IMR-90 (cell line): ENCODE measurements around the gene PI4KA. TPM values are rescaled to one million over a fixed set of nuclear protein-coding genes. Genes with fewer than 3 reads are reported as not detected.

Experiments used
- ATAC-seq: fragments of 200-7000 bp; cut with Tn5 transposase; 2 replicates; pipeline ENCODE4 v1.9.1; 2020; ENCODE audit warnings: low read depth, mild to moderate bottlenecking, moderate library complexity
- BruUV-seq: library from RNA; stranded (reverse); fragments of 400-500 nt; replicated peaks from 2 replicates; lab custom pipeline; 2021; lab: Mats Ljungman, UMichigan
- CTCF ChIA-PET: fragments of 300-600 bp; formaldehyde crosslinking; extraction: SDS; loops from one replicate; lab custom pipeline; 2021; ENCODE audit warnings: antibody characterized with exemption; lab: Yijun Ruan, JAX
- POLR2A ChIA-PET: fragments of 300-600 bp; sonication (Branson Sonifier 250); formaldehyde crosslinking; loops from one replicate; lab custom pipeline; 2022; ENCODE audit warnings: antibody characterized with exemption; ENCODE audit not compliant: unreplicated experiment; lab: Charles Lee
- DNase-seq: peaks from one replicate; pipeline ENCODE4 v3.0.0; 2013
- H2AFZ ChIP-seq: replicated peaks from 2 replicates; pipeline ENCODE3; 2013; ENCODE audit warnings: low read length, mild to moderate bottlenecking; ENCODE audit not compliant: poor library complexity
- H2AK5ac ChIP-seq: 2 replicates; pipeline ENCODE4 v1.6.1; 2013; ENCODE audit warnings: low read depth, low read length, inconsistent platforms
- H2AK9ac ChIP-seq: replicated peaks from 2 replicates; pipeline ENCODE3; 2013; ENCODE audit warnings: mild to moderate bottlenecking, low read depth, low read length, moderate library complexity; ENCODE audit not compliant: poor library complexity
- H2BK120ac ChIP-seq: 2 replicates; pipeline ENCODE4 v1.6.1; 2013; ENCODE audit warnings: low read depth, low read length, inconsistent platforms
- H2BK15ac ChIP-seq: 3 replicates; pipeline ENCODE4 v1.6.1; 2013; ENCODE audit warnings: low read depth, low read length, inconsistent platforms
- H2BK20ac ChIP-seq: 2 replicates; pipeline ENCODE4 v1.6.1; 2013; ENCODE audit warnings: low read depth, mild to moderate bottlenecking, inconsistent platforms, low read length, moderate library complexity
- H2BK5ac ChIP-seq: 2 replicates; pipeline ENCODE4 v1.6.1; 2013; ENCODE audit warnings: mild to moderate bottlenecking, low read depth, low read length, inconsistent platforms; ENCODE audit not compliant: poor library complexity, severe bottlenecking
- H3K14ac ChIP-seq: replicated peaks from 2 replicates; pipeline ENCODE4 v1.6.1; 2013; ENCODE audit warnings: low read depth, low read length, inconsistent platforms
- H3K18ac ChIP-seq: 2 replicates; pipeline ENCODE4 v1.6.1; 2013; ENCODE audit warnings: low read depth, low read length, control low read depth
- H3K23ac ChIP-seq: 2 replicates; pipeline ENCODE4 v1.6.1; 2013; ENCODE audit warnings: low read depth, low read length, inconsistent platforms
- H3K27ac ChIP-seq: 2 replicates; pipeline ENCODE4 v1.5.1; 2013; ENCODE audit warnings: mild to moderate bottlenecking, control low read depth, low read length; ENCODE audit not compliant: insufficient read depth
- H3K27me3 ChIP-seq: 2 replicates; pipeline ENCODE4 v1.6.1; 2013; ENCODE audit warnings: low read length; ENCODE audit not compliant: control insufficient read depth, insufficient read depth
- H3K36me3 ChIP-seq: 2 replicates; pipeline ENCODE4 v1.6.1; 2013; ENCODE audit warnings: low read length, mixed read lengths; ENCODE audit not compliant: control insufficient read depth, insufficient read depth
- H3K4ac ChIP-seq: 2 replicates; pipeline ENCODE4 v1.6.1; 2013; ENCODE audit warnings: low read depth, low read length, inconsistent platforms
- H3K4me1 ChIP-seq: 2 replicates; pipeline ENCODE4 v1.6.1; 2013; ENCODE audit warnings: low read length, mixed read lengths; ENCODE audit not compliant: control insufficient read depth, insufficient read depth
- H3K4me2 ChIP-seq: 2 replicates; pipeline ENCODE4 v1.6.1; 2013; ENCODE audit warnings: low read depth, mild to moderate bottlenecking, control low read depth, low read length, moderate library complexity
- H3K4me3 ChIP-seq: 2 replicates; pipeline ENCODE4 v1.5.1; 2013; ENCODE audit warnings: low read depth, mild to moderate bottlenecking, control low read depth, low read length, moderate library complexity; ENCODE audit not compliant: insufficient read depth
- H3K56ac ChIP-seq: 2 replicates; pipeline ENCODE4 v1.6.1; 2013; ENCODE audit warnings: low read length, inconsistent platforms; ENCODE audit not compliant: insufficient read depth; ENCODE audit errors: extremely low read depth
- H3K79me1 ChIP-seq, 2 experiments: 2 replicates each; pipeline ENCODE4 v1.6.1; 2013; ENCODE audit warnings: low read length in 2 of 2, inconsistent platforms in 1 of 2, low read depth in 1 of 2
- H3K9ac ChIP-seq: 2 replicates; pipeline ENCODE4 v1.6.1; 2013; ENCODE audit warnings: low read depth, low read length, control low read depth
- H3K9me1 ChIP-seq: 2 replicates; pipeline ENCODE4 v1.6.1; 2013; ENCODE audit warnings: low read length, inconsistent platforms; ENCODE audit not compliant: insufficient read depth
- H3K9me3 ChIP-seq: 2 replicates; pipeline ENCODE4 v1.6.1; 2013; ENCODE audit warnings: low read length; ENCODE audit not compliant: control insufficient read depth, insufficient read depth
- H4K20me1 ChIP-seq: 2 replicates; pipeline ENCODE4 v1.6.1; 2013; ENCODE audit warnings: low read length, inconsistent platforms; ENCODE audit not compliant: insufficient read depth
- H4K5ac ChIP-seq: 2 replicates; pipeline ENCODE4 v1.6.1; 2013; ENCODE audit warnings: mild to moderate bottlenecking, low read depth, low read length, control low read depth
- H4K8ac ChIP-seq, 2 experiments: 2 replicates each; pipeline ENCODE4 v1.6.1; 2013; ENCODE audit warnings: low read depth in 2 of 2, low read length in 2 of 2, control low read depth in 1 of 2, inconsistent platforms in 1 of 2
- H4K91ac ChIP-seq: 2 replicates; pipeline ENCODE4 v1.6.1; 2013; ENCODE audit warnings: low read depth, low read length, inconsistent platforms; ENCODE audit not compliant: insufficient read depth
- CEBPB ChIP-seq: IDR thresholded peaks from 2 replicates; pipeline ENCODE4 v1.6.1; 2012; ENCODE audit warnings: low read depth, low read length, improper control_type of control experiment
- CHD1 ChIP-seq: IDR thresholded peaks from 2 replicates; pipeline ENCODE4 v1.6.1; 2012; ENCODE audit warnings: low read depth, low read length, improper control_type of control experiment
- FOS ChIP-seq: fragments of 150-350 bp; IDR thresholded peaks from 2 replicates; pipeline ENCODE4 v1.6.1; 2016; ENCODE audit warnings: low read depth, low read length
- POLR2A ChIP-seq: IDR thresholded peaks from 2 replicates; pipeline ENCODE4 v1.6.1; 2012; ENCODE audit warnings: mild to moderate bottlenecking, low read depth, low read length
- WGBS, 2 experiments: methylation state at CpG; one replicate each; pipeline versions ENCODE4 v1.1.5 to v1.1.7; 2013; ENCODE audit warnings: missing lambda C conversion rate in 2 of 2; ENCODE audit not compliant: insufficient read length in 1 of 2; ENCODE audit errors: extremely low coverage in 2 of 2; 5-methylcytosine and 5-hydroxymethylcytosine counted together
- dilution Hi-C: fragments of 300-500 bp; cut with HindIII; formaldehyde crosslinking; loops from one replicate; pipeline ENCODE4 v1.14.3; 2018; ENCODE audit warnings: low sequenced_read_pairs; ENCODE audit not compliant: unreplicated experiment
- in situ Hi-C: fragments of 300-500 bp; cut with MboI; formaldehyde crosslinking; loops from 3 replicates; pipeline ENCODE4 v1.14.3; 2019; ENCODE audit warnings: low sequenced_read_pairs, inconsistent platforms, mixed read lengths
- intact Hi-C: fragments of 100-400 bp; cut with micrococcal nuclease; formaldehyde crosslinking; loops from 2 replicates; pipeline ENCODE4 v1.10.0; 2022
- polyA plus RNA-seq, 3 experiments: library from polyadenylated mRNA; depleted of rRNA; stranded (reverse); fragments of >200 nt; gene quantifications; 2 replicates each; pipeline ENCODE4 v1.2.3, GENCODE V29; 2012; ENCODE audit warnings: low replicate concordance in 1 of 3
- total RNA-seq: library from RNA; depleted of rRNA; stranded (reverse); fragments of >200 nt; gene quantifications from 2 replicates; pipeline ENCODE4 v1.2.3, GENCODE V29; 2012
- TF ChIP-seq, protein P1 (sequence below): conservative IDR thresholded peaks from 2 replicates; pipeline ENCODE4 v1.5.1; 2012; ENCODE audit warnings: mild to moderate bottlenecking, low read depth, low read length, improper control_type of control experiment
- TF ChIP-seq, protein P2 (sequence below): fragments of 150-350 bp; IDR thresholded peaks from 2 replicates; pipeline ENCODE4 v1.6.1; 2017; ENCODE audit warnings: mild to moderate bottlenecking, antibody characterized with exemption, low read length, low read depth
- TF ChIP-seq, protein P3 (sequence below): fragments of 150-350 bp; IDR thresholded peaks from 2 replicates; pipeline ENCODE4 v1.6.1; 2016; ENCODE audit warnings: low read depth, mild to moderate bottlenecking, low read length, moderate library complexity, borderline replicate concordance

PI4KA gene
- total and polyA plus RNA-seq, 2 of the 4 experiments (the other 2 are of a cell fraction) = 16.8 to 35.5 TPM

DNA sequence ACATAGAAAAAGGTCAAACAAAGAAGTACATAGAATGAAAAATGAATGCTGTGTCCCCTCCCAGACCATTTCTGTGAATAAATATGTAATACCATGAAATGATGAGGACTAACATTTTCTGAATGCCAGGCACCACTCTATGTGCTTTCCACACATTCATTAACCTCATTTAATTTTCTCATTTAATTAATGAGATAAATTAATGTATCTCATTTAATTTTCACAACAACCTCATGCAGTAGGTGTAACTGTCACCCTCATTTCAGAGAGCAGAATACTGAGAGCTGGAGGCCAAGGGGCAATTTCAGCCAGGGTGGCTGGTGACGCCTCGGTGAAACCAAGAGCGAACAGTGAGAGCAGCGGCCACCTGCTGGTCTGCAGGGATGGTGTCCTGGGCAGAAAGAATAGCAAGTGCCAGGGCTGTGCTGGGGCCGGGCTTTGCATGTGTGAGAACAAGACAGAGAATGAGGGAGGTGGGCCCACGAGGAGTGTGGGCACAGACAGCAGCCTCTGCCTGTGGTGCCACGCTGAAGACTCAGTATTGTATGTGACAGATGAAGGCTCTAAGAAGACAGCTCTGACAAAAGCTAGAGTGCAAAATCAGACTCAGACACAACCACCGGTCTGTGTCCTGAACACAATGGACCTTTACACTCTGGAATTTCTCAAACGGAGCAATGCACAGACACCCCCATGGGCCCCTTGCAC is 86.5 kb downstream of the PI4KA start:
- Histone ChIP-seq H2BK15ac (no peak overlapping the region), H2AK9ac (no peak overlapping the region), H2AK5ac (no peak overlapping the region), H3K4me1 (0 out of 2 replicates have a peak, but pooled peaks cover 2% of the 10 kb centered on the region), H3K4ac (no peak overlapping the region), H4K8ac (no peak overlapping the region), H2BK5ac (no peak overlapping the region), H2BK20ac (no peak overlapping the region), H4K20me1 (no peaks in the 10 kb centered on the region; the same call in 1 of the 2 replicates), H2AFZ (no peak overlapping the region), H3K23ac (no peak overlapping the region), H4K5ac (no peak overlapping the region), H3K9me1 (peaks cover 13% of the 10 kb centered on the region), H3K4me3 (no peak overlapping the region), H3K27me3 (no peaks in the 10 kb centered on the region), H3K36me3 (peaks cover 5% of the 10 kb centered on the region; the same call in 1 of the 2 replicates), H3K9ac (no peak overlapping the region), H4K91ac (no peak overlapping the region), H3K27ac (no peak overlapping the region), H3K4me2 (no peak overlapping the region), H3K56ac (no peak overlapping the region), H3K14ac (no peak overlapping the region), H3K9me3 (no peaks in the 10 kb centered on the region), H2BK120ac (no peak overlapping the region), H3K79me1 (no peaks in the 10 kb centered on the region; a peak in 1 of 4 replicates), H3K18ac (no peak overlapping the region)
- 96% methylated on average over 5 of the region's 9 CpGs; no CpG with 5 or more reads in 1 of the 2 experiments for WGBS, 2 experiments
- dilution Hi-C loops (no loop called here), intact Hi-C loops (no loop called here), in situ Hi-C loops (no loop called here)
- TF ChIP-seq, protein P1, sequence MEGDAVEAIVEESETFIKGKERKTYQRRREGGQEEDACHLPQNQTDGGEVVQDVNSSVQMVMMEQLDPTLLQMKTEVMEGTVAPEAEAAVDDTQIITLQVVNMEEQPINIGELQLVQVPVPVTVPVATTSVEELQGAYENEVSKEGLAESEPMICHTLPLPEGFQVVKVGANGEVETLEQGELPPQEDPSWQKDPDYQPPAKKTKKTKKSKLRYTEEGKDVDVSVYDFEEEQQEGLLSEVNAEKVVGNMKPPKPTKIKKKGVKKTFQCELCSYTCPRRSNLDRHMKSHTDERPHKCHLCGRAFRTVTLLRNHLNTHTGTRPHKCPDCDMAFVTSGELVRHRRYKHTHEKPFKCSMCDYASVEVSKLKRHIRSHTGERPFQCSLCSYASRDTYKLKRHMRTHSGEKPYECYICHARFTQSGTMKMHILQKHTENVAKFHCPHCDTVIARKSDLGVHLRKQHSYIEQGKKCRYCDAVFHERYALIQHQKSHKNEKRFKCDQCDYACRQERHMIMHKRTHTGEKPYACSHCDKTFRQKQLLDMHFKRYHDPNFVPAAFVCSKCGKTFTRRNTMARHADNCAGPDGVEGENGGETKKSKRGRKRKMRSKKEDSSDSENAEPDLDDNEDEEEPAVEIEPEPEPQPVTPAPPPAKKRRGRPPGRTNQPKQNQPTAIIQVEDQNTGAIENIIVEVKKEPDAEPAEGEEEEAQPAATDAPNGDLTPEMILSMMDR = no peak
- TF ChIP-seq CEBPB = no peak
- TF ChIP-seq CHD1 = no peak
- TF ChIP-seq, protein P2, sequence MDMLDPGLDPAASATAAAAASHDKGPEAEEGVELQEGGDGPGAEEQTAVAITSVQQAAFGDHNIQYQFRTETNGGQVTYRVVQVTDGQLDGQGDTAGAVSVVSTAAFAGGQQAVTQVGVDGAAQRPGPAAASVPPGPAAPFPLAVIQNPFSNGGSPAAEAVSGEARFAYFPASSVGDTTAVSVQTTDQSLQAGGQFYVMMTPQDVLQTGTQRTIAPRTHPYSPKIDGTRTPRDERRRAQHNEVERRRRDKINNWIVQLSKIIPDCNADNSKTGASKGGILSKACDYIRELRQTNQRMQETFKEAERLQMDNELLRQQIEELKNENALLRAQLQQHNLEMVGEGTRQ = no peak
- no peak for TF ChIP-seq FOS
- TF ChIP-seq, protein P3, sequence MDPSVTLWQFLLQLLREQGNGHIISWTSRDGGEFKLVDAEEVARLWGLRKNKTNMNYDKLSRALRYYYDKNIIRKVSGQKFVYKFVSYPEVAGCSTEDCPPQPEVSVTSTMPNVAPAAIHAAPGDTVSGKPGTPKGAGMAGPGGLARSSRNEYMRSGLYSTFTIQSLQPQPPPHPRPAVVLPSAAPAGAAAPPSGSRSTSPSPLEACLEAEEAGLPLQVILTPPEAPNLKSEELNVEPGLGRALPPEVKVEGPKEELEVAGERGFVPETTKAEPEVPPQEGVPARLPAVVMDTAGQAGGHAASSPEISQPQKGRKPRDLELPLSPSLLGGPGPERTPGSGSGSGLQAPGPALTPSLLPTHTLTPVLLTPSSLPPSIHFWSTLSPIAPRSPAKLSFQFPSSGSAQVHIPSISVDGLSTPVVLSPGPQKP = no peak
- TF ChIP-seq POLR2A = no peak
- ATAC-seq (no peak), DNase-seq (no peak)
- POLR2A ChIA-PET = no interaction called here
- BruUV-seq = no TSS peak
- CTCF ChIA-PET = no interaction called here
